BLaER1 (cell line): ENCODE data around the gene DNAJB13.

Experiments
- H3K27ac ChIP-seq: shearing (Covaris generic); formaldehyde crosslinking; 2 replicates; pipeline ENCODE4 v1.8.1; 2022
- H3K27me3 ChIP-seq: shearing (Covaris generic); formaldehyde crosslinking; 2 replicates; pipeline ENCODE4 v1.8.1; 2022
- H3K36me3 ChIP-seq: shearing (Covaris generic); formaldehyde crosslinking; 2 replicates; pipeline ENCODE4 v1.8.1; 2022
- H3K4me1 ChIP-seq: shearing (Covaris generic); formaldehyde crosslinking; 2 replicates; pipeline ENCODE4 v1.8.1; 2022
- H3K4me2 ChIP-seq: shearing (Covaris generic); formaldehyde crosslinking; 2 replicates; pipeline ENCODE4 v1.8.1; 2022
- H3K4me3 ChIP-seq: shearing (Covaris generic); formaldehyde crosslinking; 2 replicates; pipeline ENCODE4 v1.8.1; 2022
- H3K9ac ChIP-seq: shearing (Covaris generic); formaldehyde crosslinking; 2 replicates; pipeline ENCODE4 v1.8.1; 2022
- H3K9me3 ChIP-seq: shearing (Covaris generic); formaldehyde crosslinking; 2 replicates; pipeline ENCODE4 v1.8.1; 2022
- H4K20me1 ChIP-seq: shearing (Covaris generic); formaldehyde crosslinking; 2 replicates; pipeline ENCODE4 v1.8.1; 2022
- Cebpa-rat ChIP-seq: shearing (Covaris generic); IDR thresholded peaks from 2 replicates; pipeline ENCODE4 v1.8.1; 2022

Gene DNAJB13

GRCh38 chr11:74005721-74006517, 55.1 kb downstream of the DNAJB13 start:
- Histone ChIP-seq H3K36me3 (peaks cover 22% of the 10 kb centered on the region), H3K4me2 (no peak overlapping the region), H3K9me3 (no peaks in the 10 kb centered on the region), H3K27ac (no peak overlapping the region), H4K20me1 (no peaks in the 10 kb centered on the region), H3K4me1 (peaks cover 34% of the 10 kb centered on the region), H3K4me3 (no peak overlapping the region), H3K27me3 (no peaks in the 10 kb centered on the region), H3K9ac (no peak overlapping the region)
- no peak for TF ChIP-seq Cebpa-rat

DNA sequence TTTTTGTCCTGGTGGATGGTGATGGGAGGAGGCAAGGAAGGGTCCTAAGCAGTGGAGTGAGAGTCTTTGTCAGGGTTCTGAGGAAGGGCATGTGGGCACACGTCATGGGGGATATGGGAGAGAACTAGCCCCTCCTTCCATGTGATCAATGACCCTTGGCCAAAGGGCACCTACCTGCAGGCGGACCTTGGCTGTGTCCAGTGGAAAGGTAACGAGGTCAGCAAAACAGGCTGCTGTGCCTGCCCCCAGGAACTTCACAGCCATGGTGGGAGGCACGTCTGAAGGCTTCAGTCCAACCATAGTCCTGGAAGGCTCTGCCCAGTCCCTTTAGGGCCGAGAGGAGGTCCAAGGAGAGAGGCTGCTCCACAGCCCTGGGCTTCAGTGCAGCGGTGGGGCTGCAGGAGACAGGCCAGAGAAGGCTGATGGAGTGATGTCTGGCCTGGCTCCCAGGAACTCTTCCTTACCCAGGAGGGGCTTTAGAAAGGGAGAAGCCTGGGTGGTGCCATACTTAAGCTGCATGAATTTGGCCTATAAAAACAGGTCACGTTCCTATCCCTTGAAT, 56.0 kb downstream of the DNAJB13 start:
- H3K27me3 ChIP-seq: no peaks in the 10 kb centered on the region
- no peak overlapping the region for H3K9ac ChIP-seq
- H3K4me1 ChIP-seq: peaks cover 43% of the 10 kb centered on the region
- no peaks in the 10 kb centered on the region for H4K20me1 ChIP-seq
- H3K36me3 ChIP-seq: peaks cover 18% of the 10 kb centered on the region
- no peak overlapping the region for H3K4me2 ChIP-seq
- no peak overlapping the region for H3K4me3 ChIP-seq
- no peak overlapping the region for H3K27ac ChIP-seq
- H3K9me3 ChIP-seq: no peaks in the 10 kb centered on the region
- TF ChIP-seq Cebpa-rat: no peak

DNA sequence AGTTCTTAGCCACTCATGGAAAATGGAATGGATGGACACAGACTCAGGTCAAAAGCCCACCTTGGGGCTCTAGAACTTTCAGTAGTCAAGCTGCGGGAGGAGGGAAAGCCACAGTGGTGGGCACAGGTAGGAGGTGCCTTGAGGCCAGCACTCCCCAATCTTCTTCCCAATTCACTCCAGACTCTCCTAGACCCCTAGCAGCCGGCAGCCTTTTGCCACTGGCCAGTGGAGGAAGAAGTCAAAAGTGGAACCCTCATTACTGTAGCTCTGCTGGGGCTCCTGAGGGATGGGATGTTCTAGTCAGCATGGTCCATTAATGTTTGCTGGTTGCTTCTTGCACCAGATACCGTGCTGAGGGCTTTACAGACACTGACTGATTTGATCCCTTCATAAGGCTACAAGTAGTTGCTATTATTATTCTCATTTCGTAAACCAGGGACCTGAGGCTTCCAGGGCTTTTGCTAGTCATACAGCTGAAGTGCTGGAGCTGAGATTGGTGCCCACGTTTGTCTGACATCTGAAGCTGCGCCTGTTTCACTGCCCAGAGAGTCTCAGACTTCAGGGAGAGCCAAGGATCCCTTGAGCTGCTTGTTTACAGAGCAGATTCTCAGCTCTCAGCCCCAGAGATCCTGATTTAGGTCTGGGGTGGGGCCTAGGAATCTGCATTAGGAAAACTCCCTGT, 57.0 kb downstream of the DNAJB13 start:
- H3K4me2 ChIP-seq: no peak overlapping the region
- H3K4me1 ChIP-seq: peaks cover 53% of the 10 kb centered on the region
- H3K9me3 ChIP-seq: no peaks in the 10 kb centered on the region
- H3K9ac ChIP-seq: no peak overlapping the region
- H3K4me3 ChIP-seq: no peak overlapping the region
- TF ChIP-seq Cebpa-rat: no peak
- H3K27ac ChIP-seq: no peak overlapping the region
- peaks cover 20% of the 10 kb centered on the region for H3K36me3 ChIP-seq
- no peaks in the 10 kb centered on the region for H4K20me1 ChIP-seq
- H3K27me3 ChIP-seq: no peaks in the 10 kb centered on the region

- Histone ChIP-seq H3K4me2 (peak within 1 kb of the TSS; percentile 52), H3K9me3 (no peaks in the 10 kb centered on the region), H3K36me3 (peaks cover 22% of the 10 kb centered on the region), H3K4me1 (peaks cover 60% of the 10 kb centered on the region), H3K27ac (peak within 1 kb of the TSS; percentile 56; the same call in 1 of the 2 replicates), H3K9ac (0 out of 2 replicates have a peak within 1 kb of the TSS, but pooled peaks have one; percentile 28), H4K20me1 (no peaks in the 10 kb centered on the region), H3K4me3 (no peak within 1 kb of the TSS), H3K27me3 (no peaks in the 10 kb centered on the region)
- TF ChIP-seq Cebpa-rat: no peak
Observed at GRCh38 chr11:74008373-74009229, 57.8 kb downstream of the DNAJB13 start, which contains the start of gene UCP3. Gene UCP3 (minus strand): TSS chr11:74009085. CDS start chr11:74007042, 2,043 bp downstream.

GRCh38 chr11:74009230-74009547, 58.4 kb downstream of the DNAJB13 start:
- Histone ChIP-seq H4K20me1 (no peaks in the 10 kb centered on the region), H3K27me3 (no peaks in the 10 kb centered on the region), H3K4me3 (no peak overlapping the region), H3K9me3 (no peaks in the 10 kb centered on the region), H3K4me1 (peaks cover 66% of the 10 kb centered on the region), H3K36me3 (peaks cover 22% of the 10 kb centered on the region), H3K4me2 (peak overlapping the region; percentile 52), H3K27ac (no peak overlapping the region), H3K9ac (0 out of 2 replicates have a peak overlapping the region, but pooled peaks have one; percentile 28)
- no peak for TF ChIP-seq Cebpa-rat

DNA sequence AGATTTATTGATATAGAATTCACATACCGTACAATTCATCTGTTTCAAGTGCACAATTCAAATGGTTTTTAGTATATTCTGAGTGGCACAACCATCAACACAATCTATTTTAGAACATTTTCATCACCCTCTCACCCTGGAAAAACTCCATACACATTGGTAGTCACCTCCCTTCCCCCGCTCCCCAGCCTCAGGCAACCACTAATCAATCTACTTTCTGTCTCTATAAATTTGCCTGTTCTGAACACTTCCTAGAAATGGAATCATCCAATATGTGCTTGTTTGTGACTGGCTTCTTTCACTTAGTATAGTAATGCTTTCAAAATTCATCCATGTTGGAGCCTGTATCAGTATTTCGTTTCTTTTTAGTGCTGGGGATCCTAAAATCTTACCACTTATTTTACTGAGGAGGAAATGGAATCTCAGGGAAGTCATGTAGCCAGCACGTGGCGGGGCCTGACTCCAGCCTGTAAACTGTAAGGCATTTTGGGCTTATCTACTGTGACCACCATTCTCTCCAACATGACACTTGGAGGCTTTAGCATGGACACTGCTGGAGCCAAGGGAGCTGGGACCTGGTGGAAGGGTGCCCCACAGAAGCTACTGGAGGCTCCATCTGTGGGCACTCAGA, 59.0 kb downstream of the DNAJB13 start:
- H3K27ac ChIP-seq: peak overlapping the region; percentile 37; the same call in 1 of the 2 replicates
- H3K9me3 ChIP-seq: no peaks in the 10 kb centered on the region
- H3K4me3 ChIP-seq: no peak overlapping the region
- peaks cover 72% of the 10 kb centered on the region for H3K4me1 ChIP-seq
- H3K36me3 ChIP-seq: peaks cover 22% of the 10 kb centered on the region
- peak overlapping the region; percentile 72; the same call in 1 of the 2 replicates for H3K4me2 ChIP-seq
- H3K9ac ChIP-seq: no peak overlapping the region
- no peaks in the 10 kb centered on the region for H3K27me3 ChIP-seq
- TF ChIP-seq Cebpa-rat: no peak
- H4K20me1 ChIP-seq: no peaks in the 10 kb centered on the region

GRCh38 chr11:74010306-74011300, 59.8 kb downstream of the DNAJB13 start:
- Histone ChIP-seq H3K9me3 (no peaks in the 10 kb centered on the region), H3K9ac (no peak overlapping the region; the same call in 1 of the 2 replicates), H3K36me3 (peaks cover 23% of the 10 kb centered on the region), H4K20me1 (no peaks in the 10 kb centered on the region), H3K4me3 (no peak overlapping the region), H3K27me3 (no peaks in the 10 kb centered on the region), H3K27ac (peak overlapping the region; percentile 37; the same call in 1 of the 2 replicates), H3K4me2 (peak overlapping the region; percentile 72), H3K4me1 (peaks cover 75% of the 10 kb centered on the region)
- TF ChIP-seq Cebpa-rat: no peak
